ENCODE results near the gene EFNA2.

The EFNA2 gene

DNA sequence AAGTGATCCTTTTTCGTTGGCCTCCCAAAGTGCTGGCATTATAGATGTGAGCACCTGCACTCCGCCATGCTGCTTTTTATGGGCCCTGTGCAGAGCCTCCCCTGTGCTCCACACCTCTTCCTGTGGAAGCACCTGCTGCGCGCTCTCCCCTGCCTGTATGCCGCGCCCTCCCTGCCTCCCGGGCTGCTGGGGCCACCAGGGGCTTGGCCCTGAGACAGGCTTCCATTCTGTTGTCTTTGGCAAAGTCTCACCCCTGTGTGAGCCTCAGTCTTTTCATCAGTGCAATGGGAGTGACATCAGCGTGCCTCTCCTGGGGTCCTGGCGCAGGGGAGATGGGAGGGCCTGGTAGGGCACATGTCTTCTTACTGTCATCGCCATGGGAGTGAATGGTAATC lies 9.0 kb upstream of the EFNA2 start:
- Histone ChIP-seq H3K4me3 (IDR thresholded peaks at IDR 0.05; ENCODE audit: insufficient read depth, low read depth, low read length) (no peak overlapping the region), H3K27me3 (ENCODE audit: insufficient read depth, low read depth) (no peaks in the 10 kb centered on the region), H2AFZ (ENCODE audit: low read depth) (no peak overlapping the region), H3K79me2 (ENCODE audit: insufficient read depth, low read depth) (peaks cover 28% of the 10 kb centered on the region; the same call in 1 of the 2 replicates), H4K20me1 (ENCODE audit: insufficient read depth) (no peaks in the 10 kb centered on the region), H3K27ac (peak overlapping the region; percentile 94), H3K36me3 (ENCODE audit: insufficient read depth) (peaks cover 25% of the 10 kb centered on the region; the same call in 1 of the 2 replicates), H3K4me2 (peak overlapping the region; percentile 100), H3K4me1 (ENCODE audit: low read depth, poor library complexity, severe bottlenecking) (peaks cover 12% of the 10 kb centered on the region), H3K9ac (peak overlapping the region; percentile 86)
- TF ChIP-seq, protein P1, sequence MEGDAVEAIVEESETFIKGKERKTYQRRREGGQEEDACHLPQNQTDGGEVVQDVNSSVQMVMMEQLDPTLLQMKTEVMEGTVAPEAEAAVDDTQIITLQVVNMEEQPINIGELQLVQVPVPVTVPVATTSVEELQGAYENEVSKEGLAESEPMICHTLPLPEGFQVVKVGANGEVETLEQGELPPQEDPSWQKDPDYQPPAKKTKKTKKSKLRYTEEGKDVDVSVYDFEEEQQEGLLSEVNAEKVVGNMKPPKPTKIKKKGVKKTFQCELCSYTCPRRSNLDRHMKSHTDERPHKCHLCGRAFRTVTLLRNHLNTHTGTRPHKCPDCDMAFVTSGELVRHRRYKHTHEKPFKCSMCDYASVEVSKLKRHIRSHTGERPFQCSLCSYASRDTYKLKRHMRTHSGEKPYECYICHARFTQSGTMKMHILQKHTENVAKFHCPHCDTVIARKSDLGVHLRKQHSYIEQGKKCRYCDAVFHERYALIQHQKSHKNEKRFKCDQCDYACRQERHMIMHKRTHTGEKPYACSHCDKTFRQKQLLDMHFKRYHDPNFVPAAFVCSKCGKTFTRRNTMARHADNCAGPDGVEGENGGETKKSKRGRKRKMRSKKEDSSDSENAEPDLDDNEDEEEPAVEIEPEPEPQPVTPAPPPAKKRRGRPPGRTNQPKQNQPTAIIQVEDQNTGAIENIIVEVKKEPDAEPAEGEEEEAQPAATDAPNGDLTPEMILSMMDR (conservative IDR thresholded peaks at IDR 0.05; ENCODE audit: low read depth, low read length), result no peak

DNA sequence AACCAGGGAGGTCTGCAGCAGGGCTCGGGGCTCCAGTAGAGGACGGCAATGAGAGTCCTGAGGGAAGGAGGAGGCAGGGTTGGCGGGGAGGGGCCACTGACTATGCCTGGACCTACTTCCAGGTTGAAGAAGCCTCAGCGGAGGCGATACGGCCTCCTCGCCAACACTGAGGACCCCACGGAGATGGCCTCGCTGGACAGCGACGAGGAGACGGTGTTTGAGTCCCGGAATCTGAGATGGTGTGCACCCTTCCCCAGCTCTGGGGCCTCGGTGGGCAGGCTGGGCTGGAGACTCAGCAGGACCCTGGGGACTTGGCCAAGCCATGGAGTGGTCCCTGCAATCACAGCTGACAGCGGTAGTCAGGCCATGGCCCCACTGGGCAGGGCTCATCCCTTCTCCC lies 8.6 kb upstream of the EFNA2 start:
- no peaks in the 10 kb centered on the region for H4K20me1 ChIP-seq (ENCODE audit: insufficient read depth)
- H3K27ac ChIP-seq, result peak overlapping the region; percentile 94; the same call in 1 of the 2 replicates
- no peak overlapping the region for H3K4me3 ChIP-seq (IDR thresholded peaks at IDR 0.05; ENCODE audit: insufficient read depth, low read depth, low read length)
- no peak overlapping the region for H2AFZ ChIP-seq (ENCODE audit: low read depth)
- peak overlapping the region; percentile 86; the same call in 1 of the 2 replicates for H3K9ac ChIP-seq
- peak overlapping the region; percentile 100 for H3K4me2 ChIP-seq
- peaks cover 23% of the 10 kb centered on the region; the same call in 1 of the 2 replicates for H3K79me2 ChIP-seq (ENCODE audit: insufficient read depth, low read depth)
- TF ChIP-seq, protein P1 (conservative IDR thresholded peaks at IDR 0.05; ENCODE audit: low read depth, low read length), result no peak
- no peaks in the 10 kb centered on the region for H3K27me3 ChIP-seq (ENCODE audit: insufficient read depth, low read depth)
- peaks cover 12% of the 10 kb centered on the region for H3K4me1 ChIP-seq (ENCODE audit: low read depth, poor library complexity, severe bottlenecking)
- H3K36me3 ChIP-seq (ENCODE audit: insufficient read depth), result peaks cover 25% of the 10 kb centered on the region; the same call in 1 of the 2 replicates

DNA sequence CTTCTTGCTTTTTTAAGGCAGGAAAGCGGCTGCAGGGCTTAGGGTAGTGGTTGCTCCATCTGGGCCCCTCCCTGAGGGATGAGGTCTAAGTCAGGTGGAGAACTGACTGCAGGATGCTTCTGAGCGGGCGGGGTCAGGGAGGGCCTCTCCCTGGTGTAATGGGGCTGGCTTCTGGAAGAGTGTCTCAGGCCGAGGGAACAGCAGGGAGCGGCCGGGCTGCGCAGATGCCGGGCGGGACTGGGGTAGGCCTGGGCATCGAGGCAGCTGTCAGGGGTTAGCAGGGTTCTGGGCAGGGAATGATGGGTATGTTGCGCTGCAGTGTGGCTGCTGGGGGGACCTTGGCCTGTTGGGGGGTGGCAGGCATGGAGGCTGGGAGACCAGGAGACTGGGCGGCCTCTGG lies 7.6 kb upstream of the EFNA2 start:
- Histone ChIP-seq H3K9ac (no peak overlapping the region), H3K4me3 (IDR thresholded peaks at IDR 0.05; ENCODE audit: insufficient read depth, low read depth, low read length) (no peak overlapping the region), H4K20me1 (ENCODE audit: insufficient read depth) (no peaks in the 10 kb centered on the region), H3K27me3 (ENCODE audit: insufficient read depth, low read depth) (peaks cover 2% of the 10 kb centered on the region; the same call in 1 of the 2 replicates), H3K27ac (no peak overlapping the region), H3K4me1 (ENCODE audit: low read depth, poor library complexity, severe bottlenecking) (peaks cover 12% of the 10 kb centered on the region), H3K4me2 (no peak overlapping the region), H2AFZ (ENCODE audit: low read depth) (no peak overlapping the region), H3K79me2 (ENCODE audit: insufficient read depth, low read depth) (peaks cover 13% of the 10 kb centered on the region; the same call in 1 of the 2 replicates), H3K36me3 (ENCODE audit: insufficient read depth) (peaks cover 14% of the 10 kb centered on the region; the same call in 1 of the 2 replicates)
- TF ChIP-seq, protein P1 (conservative IDR thresholded peaks at IDR 0.05; ENCODE audit: low read depth, low read length), result no peak

- TF ChIP-seq, protein P1 (conservative IDR thresholded peaks at IDR 0.05; ENCODE audit: low read depth, low read length), result no peak
- no peak overlapping the region for H3K4me2 ChIP-seq
- no peak overlapping the region for H3K4me3 ChIP-seq (IDR thresholded peaks at IDR 0.05; ENCODE audit: insufficient read depth, low read depth, low read length)
- peaks cover 11% of the 10 kb centered on the region; the same call in 1 of the 2 replicates for H3K27me3 ChIP-seq (ENCODE audit: insufficient read depth, low read depth)
- no peaks in the 10 kb centered on the region for H4K20me1 ChIP-seq (ENCODE audit: insufficient read depth)
- H3K36me3 ChIP-seq (ENCODE audit: insufficient read depth), result peaks cover 5% of the 10 kb centered on the region; the same call in 1 of the 2 replicates
- H3K27ac ChIP-seq, result no peak overlapping the region
- peaks cover 12% of the 10 kb centered on the region; the same call in 1 of the 2 replicates for H3K79me2 ChIP-seq (ENCODE audit: insufficient read depth, low read depth)
- H2AFZ ChIP-seq (ENCODE audit: low read depth), result no peak overlapping the region
- peaks cover 12% of the 10 kb centered on the region for H3K4me1 ChIP-seq (ENCODE audit: low read depth, poor library complexity, severe bottlenecking)
- H3K9ac ChIP-seq, result no peak overlapping the region
Measured at GRCh38 chr19:1278713-1279660, 6.7 kb upstream of the EFNA2 start.

All from KMS-11 (cell line).